Mesendoderm (in vitro differentiated cells): Measurements from ENCODE around the gene CRYBG1.

Experiments used
- DNase-seq: peaks from one replicate; pipeline ENCODE4 v3.0.0; 2013
- H2AK5ac ChIP-seq: 2 replicates; pipeline ENCODE4 v1.6.1; 2013; ENCODE audit warnings: low read length, inconsistent platforms
- H2BK120ac ChIP-seq: 2 replicates; pipeline ENCODE4 v1.6.1; 2013; ENCODE audit warnings: low read depth, mild to moderate bottlenecking, low read length, moderate library complexity, mixed read lengths
- H2BK15ac ChIP-seq: replicated peaks from 2 replicates; pipeline ENCODE4 v1.6.1; 2013; ENCODE audit warnings: low read depth, mild to moderate bottlenecking, moderate library complexity
- H2BK5ac ChIP-seq: 2 replicates; pipeline ENCODE4 v1.6.1; 2013; ENCODE audit warnings: low read length, inconsistent platforms
- H3K18ac ChIP-seq: 2 replicates; pipeline ENCODE4 v1.6.1; 2013; ENCODE audit warnings: mild to moderate bottlenecking, low read length, mixed read lengths
- H3K23ac ChIP-seq: one replicate; pipeline ENCODE4 v1.6.1; 2013; ENCODE audit warnings: low read length
- H3K27ac ChIP-seq: 2 replicates; pipeline ENCODE4 v1.5.1; 2013; ENCODE audit warnings: low read depth, mild to moderate bottlenecking, inconsistent platforms, low read length, moderate library complexity
- H3K27me3 ChIP-seq: 2 replicates; pipeline ENCODE4 v1.6.1; 2013; ENCODE audit warnings: low read length, control low read depth, mild to moderate bottlenecking, inconsistent platforms; ENCODE audit not compliant: insufficient read depth, poor library complexity
- H3K36me3 ChIP-seq: 2 replicates; pipeline ENCODE4 v1.6.1; 2013; ENCODE audit warnings: low read length, inconsistent platforms; ENCODE audit not compliant: control insufficient read depth, insufficient read depth
- H3K4ac ChIP-seq: one replicate; pipeline ENCODE4 v1.6.1; 2013; ENCODE audit warnings: low read depth, mild to moderate bottlenecking, low read length, moderate library complexity
- H3K4me1 ChIP-seq: 2 replicates; pipeline ENCODE4 v1.6.1; 2013; ENCODE audit warnings: low read depth, low read length, inconsistent platforms; ENCODE audit not compliant: control insufficient read depth
- H3K4me2 ChIP-seq: 2 replicates; pipeline ENCODE4 v1.6.1; 2013; ENCODE audit warnings: low read length
- H3K4me3 ChIP-seq: 2 replicates; pipeline ENCODE4 v1.5.1; 2013; ENCODE audit warnings: mild to moderate bottlenecking, low read length
- H3K56ac ChIP-seq: one replicate; pipeline ENCODE4 v1.6.1; 2013; ENCODE audit warnings: low read length
- H3K79me1 ChIP-seq: 2 replicates; pipeline ENCODE4 v1.6.1; 2013; ENCODE audit warnings: low read length, inconsistent platforms
- H3K79me2 ChIP-seq: 2 replicates; pipeline ENCODE4 v1.6.1; 2013; ENCODE audit warnings: mild to moderate bottlenecking, low read length; ENCODE audit not compliant: control insufficient read depth, insufficient read depth
- H3K9ac ChIP-seq: 2 replicates; pipeline ENCODE4 v1.6.1; 2013; ENCODE audit warnings: low read length, inconsistent platforms
- H4K5ac ChIP-seq: one replicate; pipeline ENCODE4 v1.6.1; 2013; ENCODE audit warnings: low read length
- H4K8ac ChIP-seq: one replicate; pipeline ENCODE4 v1.6.1; 2013; ENCODE audit warnings: low read depth, mild to moderate bottlenecking, control low read depth, low read length, moderate library complexity
- WGBS: extraction: QIAGEN DNeasy Blood & Tissue Kit; methylation state at CpG from one replicate; pipeline ENCODE4 v1.1.7; 2013; ENCODE audit warnings: low lambda C conversion rate, missing lambda C conversion rate; ENCODE audit not compliant: insufficient coverage; ENCODE audit errors: extremely low coverage; 5-methylcytosine and 5-hydroxymethylcytosine counted together

CRYBG1 gene

DNA sequence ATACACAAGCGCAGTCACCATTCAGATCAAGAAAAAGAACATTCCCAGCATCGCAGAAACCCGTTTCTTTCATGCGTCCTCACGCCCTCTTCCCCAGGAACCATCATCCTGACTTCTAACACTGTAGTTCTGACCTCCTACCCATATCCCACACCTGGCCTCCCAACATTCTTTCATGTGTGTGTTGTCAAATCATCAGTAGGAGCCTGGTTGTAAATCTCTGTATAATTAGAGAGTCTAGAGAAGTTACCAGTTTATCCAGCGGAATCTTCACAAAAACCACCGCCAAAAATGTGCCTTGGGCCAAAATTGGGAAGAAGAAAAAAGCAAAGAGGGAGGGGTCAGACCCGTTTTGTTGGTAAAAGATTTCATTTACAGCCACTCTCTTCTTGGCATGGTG, 177.1 kb downstream of the CRYBG1 start:
- no peak overlapping the region for H2BK5ac ChIP-seq
- no peaks in the 10 kb centered on the region for H3K4me1 ChIP-seq
- H3K36me3 ChIP-seq: no peaks in the 10 kb centered on the region
- no CpG with 5 or more reads among the region's 8 CpGs for WGBS
- no peak overlapping the region for H3K4me2 ChIP-seq
- H3K4me3 ChIP-seq: no peak overlapping the region
- H3K27me3 ChIP-seq: no peaks in the 10 kb centered on the region
- H2AK5ac ChIP-seq: no peak overlapping the region
- H3K4ac ChIP-seq: no peak overlapping the region
- no peak for DNase-seq
- no peak overlapping the region for H4K8ac ChIP-seq
- H3K79me1 ChIP-seq: no peaks in the 10 kb centered on the region
- no peak overlapping the region for H3K18ac ChIP-seq
- H3K9ac ChIP-seq: no peak overlapping the region
- no peak overlapping the region for H3K56ac ChIP-seq
- no peak overlapping the region for H2BK120ac ChIP-seq
- H4K5ac ChIP-seq: no peak overlapping the region
- no peak overlapping the region for H3K27ac ChIP-seq
- no peak overlapping the region for H3K23ac ChIP-seq
- no peaks in the 10 kb centered on the region for H3K79me2 ChIP-seq
- H2BK15ac ChIP-seq: no peak overlapping the region

DNA sequence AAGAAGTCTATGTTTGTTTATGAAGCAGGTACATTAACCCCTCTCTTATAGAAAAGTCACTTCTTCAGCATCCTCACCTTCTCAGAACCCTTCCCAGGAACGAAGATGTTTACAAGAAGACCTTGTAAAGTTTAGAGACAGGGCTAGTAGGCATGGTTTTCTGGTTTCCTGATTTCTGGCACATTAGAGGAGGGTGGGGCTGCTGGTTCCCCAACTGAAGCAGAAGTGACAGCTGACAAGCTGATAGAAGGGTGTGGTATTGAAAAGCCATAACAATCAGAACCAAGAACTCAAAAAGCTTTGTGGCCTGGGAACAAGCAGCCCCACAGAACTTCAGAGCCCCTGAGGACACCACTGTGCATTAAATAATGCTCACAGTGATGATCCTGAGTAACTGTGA, 177.6 kb downstream of the CRYBG1 start:
- no peak overlapping the region for H2BK5ac ChIP-seq
- H4K5ac ChIP-seq: no peak overlapping the region
- H3K4me2 ChIP-seq: no peak overlapping the region
- no peak overlapping the region for H3K4ac ChIP-seq
- no peak for DNase-seq
- no peak overlapping the region for H3K9ac ChIP-seq
- no peak overlapping the region for H3K27ac ChIP-seq
- no peak overlapping the region for H4K8ac ChIP-seq
- WGBS: no CpG with 5 or more reads among the region's 1 CpG
- H2BK15ac ChIP-seq: no peak overlapping the region
- H2BK120ac ChIP-seq: no peak overlapping the region
- no peak overlapping the region for H3K4me3 ChIP-seq
- H3K79me2 ChIP-seq: no peaks in the 10 kb centered on the region
- no peak overlapping the region for H3K23ac ChIP-seq
- H3K27me3 ChIP-seq: no peaks in the 10 kb centered on the region
- H3K4me1 ChIP-seq: no peaks in the 10 kb centered on the region
- no peaks in the 10 kb centered on the region for H3K36me3 ChIP-seq
- no peak overlapping the region for H3K56ac ChIP-seq
- no peak overlapping the region for H2AK5ac ChIP-seq
- no peak overlapping the region for H3K18ac ChIP-seq
- H3K79me1 ChIP-seq: no peaks in the 10 kb centered on the region

DNA sequence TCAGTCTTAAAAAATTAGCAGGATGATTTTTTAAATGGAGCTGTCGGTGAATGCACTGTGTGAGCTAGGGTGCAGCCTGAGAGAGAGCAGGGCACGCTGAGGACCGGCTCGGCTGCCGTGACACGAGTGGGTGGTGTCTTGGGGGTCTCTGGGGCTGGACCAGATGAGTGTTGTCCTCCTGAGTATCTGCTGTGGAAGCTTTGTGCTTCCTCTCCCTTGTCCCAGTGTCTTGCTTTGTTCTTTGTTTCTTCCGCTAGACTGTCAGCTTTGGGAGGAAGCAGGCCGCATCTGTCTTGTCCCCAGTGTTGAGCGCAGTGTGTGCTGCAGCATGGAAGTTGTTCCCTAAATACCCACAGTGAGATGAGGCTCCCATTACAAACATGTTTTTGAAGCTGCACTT, 179.4 kb downstream of the CRYBG1 start:
- Histone ChIP-seq H2BK5ac (no peak overlapping the region), H4K5ac (no peak overlapping the region), H3K4me1 (no peaks in the 10 kb centered on the region), H3K4me3 (no peak overlapping the region), H3K4ac (no peak overlapping the region), H2BK15ac (no peak overlapping the region), H3K18ac (no peak overlapping the region), H3K36me3 (no peaks in the 10 kb centered on the region), H2AK5ac (no peak overlapping the region), H3K56ac (no peak overlapping the region), H3K79me1 (no peaks in the 10 kb centered on the region), H3K4me2 (no peak overlapping the region), H2BK120ac (no peak overlapping the region), H3K27ac (no peak overlapping the region), H3K9ac (no peak overlapping the region), H4K8ac (no peak overlapping the region), H3K27me3 (no peaks in the 10 kb centered on the region), H3K79me2 (no peaks in the 10 kb centered on the region), H3K23ac (no peak overlapping the region)
- WGBS: no CpG with 5 or more reads among the region's 9 CpGs
- DNase-seq: no peak

DNA sequence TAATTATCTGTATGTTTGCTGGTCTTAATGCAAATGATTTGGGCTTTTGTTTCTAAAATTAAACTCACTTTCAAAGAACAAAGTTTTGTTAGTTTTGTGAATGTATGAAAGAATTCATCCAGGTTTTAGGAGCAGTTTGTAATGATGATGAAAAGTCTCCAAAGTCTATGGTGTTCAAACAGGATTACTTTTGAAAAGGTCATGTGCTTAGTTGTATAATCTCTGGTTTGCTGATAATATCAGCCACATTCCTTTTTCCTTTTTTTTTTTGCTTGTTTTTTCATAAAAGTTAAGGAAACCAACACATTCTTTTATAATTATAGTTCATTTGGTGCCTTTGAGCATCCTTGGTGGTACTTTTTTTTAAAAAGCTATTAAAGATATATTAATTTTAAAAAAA, 179.9 kb downstream of the CRYBG1 start:
- H2BK5ac ChIP-seq: no peak overlapping the region
- no peak overlapping the region for H4K5ac ChIP-seq
- no peak overlapping the region for H3K4ac ChIP-seq
- H3K79me1 ChIP-seq: no peaks in the 10 kb centered on the region
- no peak overlapping the region for H2BK120ac ChIP-seq
- no peak overlapping the region for H2AK5ac ChIP-seq
- H3K4me1 ChIP-seq: no peaks in the 10 kb centered on the region
- no peak overlapping the region for H3K4me2 ChIP-seq
- no peak overlapping the region for H2BK15ac ChIP-seq
- no peak for DNase-seq
- no peaks in the 10 kb centered on the region for H3K27me3 ChIP-seq
- H3K56ac ChIP-seq: no peak overlapping the region
- H3K18ac ChIP-seq: no peak overlapping the region
- H3K27ac ChIP-seq: no peak overlapping the region
- no peak overlapping the region for H3K9ac ChIP-seq
- H3K23ac ChIP-seq: no peak overlapping the region
- H3K4me3 ChIP-seq: no peak overlapping the region
- H4K8ac ChIP-seq: no peak overlapping the region
- no peaks in the 10 kb centered on the region for H3K36me3 ChIP-seq
- no peaks in the 10 kb centered on the region for H3K79me2 ChIP-seq

DNA sequence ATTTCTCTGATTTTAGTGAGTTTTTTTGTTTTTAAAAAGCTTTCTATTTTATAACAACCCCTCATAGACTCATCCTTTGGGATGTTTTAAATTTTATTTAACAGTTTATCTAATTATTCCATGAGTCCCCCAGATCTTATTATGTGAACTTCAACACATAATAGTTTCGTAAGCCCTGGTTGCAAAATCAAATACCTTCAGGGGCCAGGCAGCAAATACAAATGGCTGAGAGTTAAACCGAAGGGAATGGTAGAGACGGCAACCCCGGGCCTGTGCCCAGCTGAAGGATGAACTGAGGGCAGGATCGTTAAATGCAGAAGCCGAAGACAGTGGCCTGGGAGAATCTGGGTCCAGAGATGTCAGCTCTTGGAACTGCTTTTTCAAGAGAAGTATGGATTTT, 180.4 kb downstream of the CRYBG1 start:
- H2BK5ac ChIP-seq: no peak overlapping the region
- no peak overlapping the region for H3K9ac ChIP-seq
- H3K36me3 ChIP-seq: no peaks in the 10 kb centered on the region
- H3K79me2 ChIP-seq: no peaks in the 10 kb centered on the region
- no peak overlapping the region for H2BK15ac ChIP-seq
- H3K56ac ChIP-seq: no peak overlapping the region
- H3K27me3 ChIP-seq: no peaks in the 10 kb centered on the region
- H3K79me1 ChIP-seq: no peaks in the 10 kb centered on the region
- no peak overlapping the region for H2BK120ac ChIP-seq
- no peak overlapping the region for H2AK5ac ChIP-seq
- no peak overlapping the region for H3K4me3 ChIP-seq
- no CpG with 5 or more reads among the region's 6 CpGs for WGBS
- no peak for DNase-seq
- no peak overlapping the region for H4K8ac ChIP-seq
- no peak overlapping the region for H3K18ac ChIP-seq
- no peak overlapping the region for H4K5ac ChIP-seq
- H3K27ac ChIP-seq: no peak overlapping the region
- H3K4me2 ChIP-seq: no peak overlapping the region
- no peak overlapping the region for H3K4ac ChIP-seq
- no peaks in the 10 kb centered on the region for H3K4me1 ChIP-seq
- no peak overlapping the region for H3K23ac ChIP-seq

DNA sequence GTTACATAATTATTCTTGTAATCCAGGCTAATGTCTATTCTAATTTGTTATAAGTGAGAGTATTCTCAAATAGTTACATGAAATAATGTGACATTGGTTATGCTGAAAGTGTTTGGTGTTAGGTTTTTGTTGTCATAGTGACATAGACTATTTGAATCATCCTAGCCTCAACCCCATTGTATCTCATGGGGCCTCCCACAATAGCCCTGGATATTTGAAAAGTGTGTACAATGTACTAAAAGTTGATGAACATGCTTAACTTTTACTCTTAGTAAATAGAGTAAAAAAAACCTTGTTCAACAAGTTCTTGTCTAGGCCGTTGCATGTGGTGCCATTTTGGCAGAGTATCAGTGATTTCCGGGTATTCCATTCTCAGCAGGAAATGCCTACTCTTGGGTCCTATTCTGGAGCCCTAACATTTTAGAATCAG, 185.8 kb downstream of the CRYBG1 start:
- H3K79me2 ChIP-seq: no peaks in the 10 kb centered on the region
- H3K4me3 ChIP-seq: no peak overlapping the region
- H2BK15ac ChIP-seq: no peak overlapping the region
- no peak overlapping the region for H3K23ac ChIP-seq
- no peak for DNase-seq
- H3K79me1 ChIP-seq: no peaks in the 10 kb centered on the region
- no peak overlapping the region for H3K4me2 ChIP-seq
- H2BK120ac ChIP-seq: no peak overlapping the region
- no peak overlapping the region for H4K5ac ChIP-seq
- no peak overlapping the region for H2BK5ac ChIP-seq
- H3K27me3 ChIP-seq: no peaks in the 10 kb centered on the region
- H4K8ac ChIP-seq: no peak overlapping the region
- no peak overlapping the region for H3K18ac ChIP-seq
- no peaks in the 10 kb centered on the region for H3K36me3 ChIP-seq
- H3K27ac ChIP-seq: no peak overlapping the region
- H3K9ac ChIP-seq: no peak overlapping the region
- no peak overlapping the region for H2AK5ac ChIP-seq
- H3K56ac ChIP-seq: no peak overlapping the region
- H3K4me1 ChIP-seq: peaks cover 2% of the 10 kb centered on the region
- no CpG with 5 or more reads among the region's 2 CpGs for WGBS
- no peak overlapping the region for H3K4ac ChIP-seq
